Measurements from ENCODE around the gene KRTAP12-3. TPM values are rescaled to one million over a fixed set of nuclear protein-coding genes. Genes with fewer than 3 reads are reported as not detected.
"Not testable (repeated sequence)": the region's sequence is repeated elsewhere in the genome, so short reads cannot be mapped to it uniquely, and the experiment has no call there.

KRTAP12-3 gene
- total and polyA plus RNA-seq, 2 donors: not detected

DNA sequence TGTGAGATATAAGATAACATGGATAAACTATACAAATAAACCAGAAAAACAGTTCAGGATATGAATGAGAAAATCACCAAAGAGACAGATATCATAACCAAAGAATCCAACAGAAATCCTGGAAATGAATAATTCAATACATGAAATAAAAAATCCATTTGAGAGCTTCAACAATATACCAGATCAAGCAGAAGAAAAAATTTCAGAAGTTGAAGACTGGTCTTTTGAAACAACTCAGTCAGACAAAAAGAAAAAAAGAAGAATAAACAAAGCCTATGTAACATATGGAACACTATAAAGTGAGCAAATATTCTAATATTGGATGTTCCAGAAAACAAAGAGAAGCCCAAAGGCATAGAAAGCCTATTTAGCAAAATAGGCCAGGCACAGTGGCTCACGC, 14.2 kb downstream of the KRTAP12-3 start:
- H3K27me3 ChIP-seq (ENCODE audit: control insufficient read depth in 2 of 2, insufficient read depth in 1 of 2, low read length in 1 of 2): no peaks in the 10 kb centered on the region
- no peak overlapping the region for H3K4me3 ChIP-seq (ENCODE audit: low read length in 2 of 2)
- no peaks in the 10 kb centered on the region for H3K36me3 ChIP-seq (ENCODE audit: control insufficient read depth in 2 of 2, insufficient read depth in 2 of 2, low read length in 1 of 2)
- H3K9me3 ChIP-seq (ENCODE audit: control insufficient read depth in 2 of 2, insufficient read depth in 1 of 2, low read length in 1 of 2): peaks cover 4 to 14% of the 10 kb centered on the region in 2 donors
- 98% methylated on average over 1 of the region's 1 CpG for WGBS
- no peak for DNase-seq (ENCODE audit: low read depth in 6 of 9, low spot score in 9 of 9)
- H3K27ac ChIP-seq (ENCODE audit: low read depth in 1 of 2, low read length in 1 of 2): no peak overlapping the region
- no peaks in the 10 kb centered on the region for H3K4me1 ChIP-seq (ENCODE audit: control insufficient read depth in 2 of 2, insufficient read depth in 2 of 2, low read length in 2 of 2)

- Histone ChIP-seq H3K4me1 (ENCODE audit: control insufficient read depth in 2 of 2, insufficient read depth in 2 of 2, low read length in 2 of 2) (no peaks in the 10 kb centered on the region), H3K36me3 (ENCODE audit: control insufficient read depth in 2 of 2, insufficient read depth in 2 of 2, low read length in 1 of 2) (no peaks in the 10 kb centered on the region), H3K27ac (ENCODE audit: low read depth in 1 of 2, low read length in 1 of 2) (no peak overlapping the region), H3K4me3 (ENCODE audit: low read length in 2 of 2) (no peak overlapping the region), H3K27me3 (ENCODE audit: control insufficient read depth in 2 of 2, insufficient read depth in 1 of 2, low read length in 1 of 2) (no peaks in the 10 kb centered on the region), H3K9me3 (ENCODE audit: control insufficient read depth in 2 of 2, insufficient read depth in 1 of 2, low read length in 1 of 2) (peaks cover 0 to 1% of the 10 kb centered on the region in 2 donors)
- DNase-seq (ENCODE audit: low read depth in 6 of 9, low spot score in 9 of 9): no peak
- WGBS: 97% methylated on average over 13 of the region's 13 CpGs
These were observed 20.1 kb downstream of the KRTAP12-3 start for GRCh38 chr21:44677881-44678280.

GRCh38 chr21:44681152-44681551, 23.4 kb downstream of the KRTAP12-3 start:
- 82% methylated on average over 11 of the region's 11 CpGs for whole genome bisulfite sequencing
- Histone ChIP-seq H3K4me3 (ENCODE audit: low read length in 2 of 2) (no peak overlapping the region), H3K27me3 (ENCODE audit: control insufficient read depth in 2 of 2, insufficient read depth in 1 of 2, low read length in 1 of 2) (peaks cover 0 to 3% of the 10 kb centered on the region in 2 donors), H3K36me3 (ENCODE audit: control insufficient read depth in 2 of 2, insufficient read depth in 2 of 2, low read length in 1 of 2) (no peaks in the 10 kb centered on the region), H3K4me1 (ENCODE audit: control insufficient read depth in 2 of 2, insufficient read depth in 2 of 2, low read length in 2 of 2) (no peaks in the 10 kb centered on the region), H3K27ac (ENCODE audit: low read depth in 1 of 2, low read length in 1 of 2) (no peak overlapping the region), H3K9me3 (ENCODE audit: control insufficient read depth in 2 of 2, insufficient read depth in 1 of 2, low read length in 1 of 2) (peaks cover 0 to 1% of the 10 kb centered on the region in 2 donors)
- no peak for DNase-seq (ENCODE audit: low read depth in 6 of 9, low spot score in 9 of 9)

GRCh38 chr21:44681861-44682579, 24.3 kb downstream of the KRTAP12-3 start, which contains the start of gene KRTAP12-1:
Gene KRTAP12-1 (minus strand): TSS chr21:44682163. CDS start chr21:44682123, 40 bp downstream.
- H3K27ac ChIP-seq (ENCODE audit: low read depth in 1 of 2, low read length in 1 of 2): no peak within 1 kb of the TSS
- peaks cover 0 to 3% of the 10 kb centered on the region in 2 donors for H3K9me3 ChIP-seq (ENCODE audit: control insufficient read depth in 2 of 2, insufficient read depth in 1 of 2, low read length in 1 of 2)
- H3K27me3 ChIP-seq (ENCODE audit: control insufficient read depth in 2 of 2, insufficient read depth in 1 of 2, low read length in 1 of 2): peaks cover 0 to 7% of the 10 kb centered on the region in 2 donors
- H3K4me1 ChIP-seq (ENCODE audit: control insufficient read depth in 2 of 2, insufficient read depth in 2 of 2, low read length in 2 of 2): peaks cover 0 to 3% of the 10 kb centered on the region in 2 donors
- 80% methylated on average over 23 of the region's 23 CpGs for WGBS
- H3K4me3 ChIP-seq (ENCODE audit: low read length in 2 of 2): no peak within 1 kb of the TSS
- DNase-seq (ENCODE audit: low read depth in 6 of 9, low spot score in 9 of 9): no peak
- no peaks in the 10 kb centered on the region for H3K36me3 ChIP-seq (ENCODE audit: control insufficient read depth in 2 of 2, insufficient read depth in 2 of 2, low read length in 1 of 2)

DNA sequence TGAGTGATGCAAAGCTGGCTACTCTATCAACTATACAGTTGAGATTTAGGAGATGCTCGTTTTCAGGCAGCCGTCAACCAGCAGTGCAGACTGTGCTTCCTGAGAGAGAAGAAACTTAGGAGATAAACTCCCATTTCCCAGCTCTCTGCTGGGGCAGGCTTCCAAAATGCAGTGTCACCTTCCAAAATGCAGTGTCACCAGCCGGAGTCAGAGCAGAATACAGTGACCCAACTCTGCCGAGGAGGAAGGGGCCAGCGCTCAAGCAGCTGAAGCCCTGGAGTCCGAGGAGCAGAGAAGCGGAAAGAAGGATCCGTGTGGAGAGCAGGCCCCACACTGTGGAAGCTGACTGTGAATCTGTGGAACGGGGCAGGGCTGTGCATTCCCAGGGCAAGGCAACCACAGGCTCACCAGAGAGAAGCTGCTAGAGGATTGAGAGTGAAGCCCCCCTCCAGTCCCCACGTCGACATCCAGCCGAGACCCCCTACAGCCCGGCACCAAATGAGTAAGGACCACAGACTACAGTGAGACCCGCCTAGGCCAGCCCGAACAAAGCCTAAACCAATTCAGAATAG, 24.9 kb downstream of the KRTAP12-3 start:
- Histone ChIP-seq H3K36me3 (ENCODE audit: control insufficient read depth in 2 of 2, insufficient read depth in 2 of 2, low read length in 1 of 2) (no peaks in the 10 kb centered on the region), H3K4me1 (ENCODE audit: control insufficient read depth in 2 of 2, insufficient read depth in 2 of 2, low read length in 2 of 2) (peaks cover 0 to 3% of the 10 kb centered on the region in 2 donors), H3K9me3 (ENCODE audit: control insufficient read depth in 2 of 2, insufficient read depth in 1 of 2, low read length in 1 of 2) (peaks cover 0 to 3% of the 10 kb centered on the region in 2 donors), H3K27ac (ENCODE audit: low read depth in 1 of 2, low read length in 1 of 2) (no peak overlapping the region), H3K27me3 (ENCODE audit: control insufficient read depth in 2 of 2, insufficient read depth in 1 of 2, low read length in 1 of 2) (peaks cover 0 to 10% of the 10 kb centered on the region in 2 donors), H3K4me3 (ENCODE audit: low read length in 2 of 2) (no peak overlapping the region)
- 89% methylated on average over 15 of the region's 15 CpGs for WGBS
- no peak for DNase-seq (ENCODE audit: low read depth in 6 of 9, low spot score in 9 of 9)

GRCh38 chr21:44684077-44684476, 26.3 kb downstream of the KRTAP12-3 start:
- H3K4me1 ChIP-seq (ENCODE audit: control insufficient read depth in 2 of 2, insufficient read depth in 2 of 2, low read length in 2 of 2): peaks cover 0 to 3% of the 10 kb centered on the region in 2 donors
- 88% methylated on average over 7 of the region's 7 CpGs for WGBS
- peaks cover 0 to 10% of the 10 kb centered on the region in 2 donors for H3K27me3 ChIP-seq (ENCODE audit: control insufficient read depth in 2 of 2, insufficient read depth in 1 of 2, low read length in 1 of 2)
- H3K9me3 ChIP-seq (ENCODE audit: control insufficient read depth in 2 of 2, insufficient read depth in 1 of 2, low read length in 1 of 2): peaks cover 0 to 1% of the 10 kb centered on the region in 2 donors
- H3K4me3 ChIP-seq (ENCODE audit: low read length in 2 of 2): no peak overlapping the region
- H3K27ac ChIP-seq (ENCODE audit: low read depth in 1 of 2, low read length in 1 of 2): no peak overlapping the region
- no peak for DNase-seq (ENCODE audit: low read depth in 6 of 9, low spot score in 9 of 9)
- H3K36me3 ChIP-seq (ENCODE audit: control insufficient read depth in 2 of 2, insufficient read depth in 2 of 2, low read length in 1 of 2): no peaks in the 10 kb centered on the region

- no peak overlapping the region for H3K4me3 ChIP-seq (ENCODE audit: low read length in 2 of 2)
- peaks cover 0 to 10% of the 10 kb centered on the region in 2 donors for H3K27me3 ChIP-seq (ENCODE audit: control insufficient read depth in 2 of 2, insufficient read depth in 1 of 2, low read length in 1 of 2)
- H3K36me3 ChIP-seq (ENCODE audit: control insufficient read depth in 2 of 2, insufficient read depth in 2 of 2, low read length in 1 of 2): no peaks in the 10 kb centered on the region
- H3K9me3 ChIP-seq (ENCODE audit: control insufficient read depth in 2 of 2, insufficient read depth in 1 of 2, low read length in 1 of 2): peaks cover 0 to 1% of the 10 kb centered on the region in 2 donors
- no peak for DNase-seq (ENCODE audit: low read depth in 6 of 9, low spot score in 9 of 9)
- H3K4me1 ChIP-seq (ENCODE audit: control insufficient read depth in 2 of 2, insufficient read depth in 2 of 2, low read length in 2 of 2): peaks cover 0 to 3% of the 10 kb centered on the region in 2 donors
- WGBS: 85% methylated on average over 6 of the region's 6 CpGs
- no peak overlapping the region for H3K27ac ChIP-seq (ENCODE audit: low read depth in 1 of 2, low read length in 1 of 2)
These were observed 26.8 kb downstream of the KRTAP12-3 start for GRCh38 chr21:44684483-44684882.

- WGBS: 96% methylated on average over 6 of the region's 6 CpGs
- not testable (repeated sequence) for H3K36me3 ChIP-seq (ENCODE audit: control insufficient read depth in 2 of 2, insufficient read depth in 2 of 2, low read length in 1 of 2); H3K27ac ChIP-seq (ENCODE audit: low read depth in 1 of 2, low read length in 1 of 2); H3K4me1 ChIP-seq (ENCODE audit: control insufficient read depth in 2 of 2, insufficient read depth in 2 of 2, low read length in 2 of 2); H3K9me3 ChIP-seq (ENCODE audit: control insufficient read depth in 2 of 2, insufficient read depth in 1 of 2, low read length in 1 of 2); DNase-seq (ENCODE audit: low read depth in 6 of 9, low spot score in 9 of 9); H3K4me3 ChIP-seq (ENCODE audit: low read length in 2 of 2)
- H3K27me3 ChIP-seq (ENCODE audit: control insufficient read depth in 2 of 2, insufficient read depth in 1 of 2, low read length in 1 of 2): peaks cover 0 to 10% of the 10 kb centered on the region in 2 donors
These were observed 27.3 kb downstream of the KRTAP12-3 start for GRCh38 chr21:44685050-44685449.

- WGBS: 27% methylated on average over 14 of the region's 14 CpGs
- no peak for DNase-seq (ENCODE audit: low read depth in 6 of 9, low spot score in 9 of 9)
- H3K4me3 ChIP-seq (ENCODE audit: low read length in 2 of 2): no peak overlapping the region
- H3K27ac ChIP-seq (ENCODE audit: low read depth in 1 of 2, low read length in 1 of 2): no peak overlapping the region
- H3K9me3 ChIP-seq (ENCODE audit: control insufficient read depth in 2 of 2, insufficient read depth in 1 of 2, low read length in 1 of 2): peaks cover 0 to 1% of the 10 kb centered on the region in 2 donors
- H3K36me3 ChIP-seq (ENCODE audit: control insufficient read depth in 2 of 2, insufficient read depth in 2 of 2, low read length in 1 of 2): no peaks in the 10 kb centered on the region
- peaks cover 0 to 3% of the 10 kb centered on the region in 2 donors for H3K4me1 ChIP-seq (ENCODE audit: control insufficient read depth in 2 of 2, insufficient read depth in 2 of 2, low read length in 2 of 2)
- peaks cover 0 to 10% of the 10 kb centered on the region in 2 donors for H3K27me3 ChIP-seq (ENCODE audit: control insufficient read depth in 2 of 2, insufficient read depth in 1 of 2, low read length in 1 of 2)
These were observed 28.5 kb downstream of the KRTAP12-3 start for GRCh38 chr21:44686000-44686781.
